CD4-positive, alpha-beta T cell treated with Interferon gamma for 1 hour (primary cell): ENCODE results near the gene ZCCHC8.
"Not testable (repeated sequence)": the region's sequence is repeated elsewhere in the genome, so short reads cannot be mapped to it uniquely, and the experiment has no call there.

Experiments
- DNase-seq: peaks from one replicate; pipeline ENCODE4 v3.0.0-alpha.2; 2020

ZCCHC8 gene

DNA sequence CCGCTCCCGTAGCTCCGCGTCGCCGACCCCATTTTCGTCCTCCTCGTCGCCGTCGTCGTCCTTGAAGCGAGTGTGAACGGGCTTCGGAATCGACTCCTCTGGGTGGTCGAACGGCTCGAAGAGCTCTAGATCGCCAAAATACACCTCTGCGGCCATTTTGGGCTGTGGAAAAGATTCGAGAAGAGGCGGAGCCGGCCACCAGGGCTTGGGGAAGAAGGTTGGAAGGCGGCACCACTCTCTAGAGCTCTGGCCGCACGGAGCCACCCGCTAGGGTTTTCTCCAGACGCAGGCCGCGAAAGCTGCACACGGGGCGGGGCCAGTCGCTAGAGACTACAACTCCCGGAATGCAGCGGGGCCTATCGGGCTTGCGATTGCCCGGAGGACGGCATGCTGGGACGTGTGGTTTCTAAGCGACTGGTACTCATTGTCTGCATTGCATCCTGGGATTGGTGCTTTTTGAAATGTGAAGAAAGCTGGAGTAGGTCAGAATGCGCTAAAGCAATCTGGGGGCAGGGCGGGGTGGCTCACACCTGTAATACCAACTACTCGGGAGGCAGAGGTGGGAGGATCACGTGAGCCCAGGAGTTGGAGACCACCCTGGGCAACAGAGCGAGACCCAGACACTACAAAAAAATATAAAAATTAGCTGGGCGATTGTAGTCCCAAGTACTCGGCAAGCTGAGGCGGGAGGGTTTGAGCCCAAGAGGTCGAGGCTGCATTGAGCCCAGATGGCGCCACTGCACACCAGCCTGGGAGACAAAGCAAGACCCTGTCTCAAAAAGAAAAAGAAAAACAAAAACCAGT lies at the start of gene ZCCHC8:
Gene ZCCHC8 (minus strand): TSS at position 248 of the 804 bp plus-strand sequence. CDS start 92 bp downstream, at position 156.
- peak; percentile 96 for DNase-seq

DNA sequence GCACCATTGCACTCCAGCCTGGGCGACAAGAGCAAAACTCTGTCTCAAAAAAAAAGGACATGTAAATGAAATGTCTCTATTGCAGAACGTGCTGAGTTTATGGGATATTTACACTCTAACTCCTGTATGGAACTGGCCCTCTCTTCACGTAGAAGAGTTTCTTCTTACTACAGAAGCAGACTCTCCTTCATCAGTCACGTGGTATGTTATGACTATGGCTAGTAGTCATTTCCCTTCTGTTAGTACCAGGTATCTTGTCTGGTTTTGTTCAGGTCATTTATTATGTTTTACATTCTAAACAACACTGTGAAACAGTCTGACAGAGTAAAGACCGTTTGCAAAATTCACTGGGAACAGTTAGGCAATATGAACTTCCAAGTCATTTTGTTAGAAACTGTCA lies 46.6 kb upstream of the ZCCHC8 start:
- no peak for DNase-seq

DNA sequence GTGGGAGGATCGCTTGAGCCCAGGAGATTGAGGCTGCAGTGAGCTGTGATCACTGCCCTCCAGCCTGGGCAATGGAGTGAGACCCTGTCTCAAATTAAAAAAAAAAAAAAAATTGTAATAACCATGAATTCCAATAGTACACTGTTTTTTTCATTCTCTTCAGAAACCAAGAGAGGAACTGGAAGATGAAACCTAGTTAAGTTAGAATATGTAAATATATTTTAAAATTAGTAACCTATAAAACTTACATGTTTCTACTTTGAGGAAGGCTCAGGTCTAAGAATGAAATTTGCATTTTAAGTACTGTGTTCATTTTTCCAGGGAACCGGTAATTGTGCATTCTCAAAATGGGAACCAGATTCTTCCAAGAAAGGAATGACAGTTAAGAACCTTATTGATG lies 45.1 kb upstream of the ZCCHC8 start:
- no peak for DNase-seq

DNA sequence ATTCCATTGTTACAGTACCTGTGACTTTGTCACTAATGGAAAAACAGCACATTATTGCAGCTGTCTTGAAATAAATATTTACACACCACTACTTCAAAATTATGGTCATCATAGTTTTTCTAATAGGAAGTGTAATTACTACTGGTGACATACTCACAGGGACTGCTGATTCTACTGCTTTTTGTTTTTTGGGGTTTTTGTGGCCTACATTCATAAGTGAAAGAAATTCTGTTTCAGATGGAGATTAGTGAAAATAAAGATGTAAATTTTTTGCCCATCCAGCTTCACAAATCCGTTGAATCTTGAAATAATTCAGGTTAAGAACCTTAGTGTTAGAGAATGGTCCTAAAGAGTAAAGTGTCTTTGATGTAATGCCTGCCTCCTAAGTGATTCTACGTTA lies 43.8 kb upstream of the ZCCHC8 start:
- no peak for DNase-seq

DNA sequence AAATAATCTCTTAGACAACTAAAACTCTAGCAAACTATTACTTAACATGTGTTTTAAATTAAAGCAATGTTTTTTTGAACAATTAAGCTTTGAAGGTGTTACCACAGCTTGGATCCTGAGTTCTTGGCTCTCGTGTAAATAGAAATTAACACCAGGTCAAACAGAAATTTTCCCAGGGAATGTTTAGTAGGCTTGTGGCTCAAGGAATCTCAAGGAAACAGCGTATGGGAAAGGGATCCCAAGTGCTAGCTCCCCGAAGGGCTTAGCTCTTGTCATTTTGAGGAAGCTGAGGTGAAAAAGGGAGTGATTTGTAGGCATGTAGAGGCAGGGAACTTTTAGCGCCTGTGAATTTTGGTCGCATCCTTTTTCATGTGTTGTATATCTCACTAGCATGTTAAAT lies 37.8 kb upstream of the ZCCHC8 start:
- DNase-seq = no peak

DNA sequence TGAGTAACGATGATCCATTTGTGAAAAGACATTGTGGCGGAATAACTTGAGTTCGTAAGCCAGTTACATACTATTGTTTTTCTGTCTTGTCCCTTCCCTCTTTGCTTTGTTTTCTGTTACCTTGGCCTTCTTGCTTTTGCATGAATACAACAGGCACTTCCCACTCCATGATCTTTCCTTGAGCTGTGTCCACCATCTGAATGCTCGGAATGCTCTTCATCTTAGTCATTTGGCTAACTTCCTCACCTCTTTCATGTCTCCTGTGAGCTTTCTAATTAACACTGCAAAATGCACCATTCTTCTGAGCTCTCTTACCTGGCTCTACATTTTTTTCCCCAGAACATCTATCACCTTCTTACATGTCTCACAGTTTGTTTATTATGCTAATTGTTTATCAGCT lies 36.3 kb upstream of the ZCCHC8 start:
- DNase-seq = no peak

DNA sequence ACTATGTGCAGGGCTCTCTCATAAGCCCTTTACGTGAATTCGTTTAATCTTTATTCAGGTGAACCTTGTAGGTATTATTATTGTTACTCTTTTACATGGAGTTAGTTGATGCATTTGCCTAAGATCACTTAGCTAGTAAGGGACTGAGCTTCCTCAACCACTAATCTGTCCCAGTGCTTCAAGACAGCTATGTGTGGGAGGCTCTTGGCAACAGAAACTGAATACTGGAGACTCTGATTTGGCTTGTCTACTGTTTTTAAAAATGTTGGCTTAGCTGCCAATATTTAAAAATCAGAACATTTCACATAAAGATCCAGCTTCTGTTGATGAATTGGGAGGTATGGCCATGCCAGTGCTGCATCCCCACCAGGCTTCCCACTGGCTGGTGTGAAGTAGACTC lies 33.1 kb upstream of the ZCCHC8 start:
- no peak for DNase-seq

DNA sequence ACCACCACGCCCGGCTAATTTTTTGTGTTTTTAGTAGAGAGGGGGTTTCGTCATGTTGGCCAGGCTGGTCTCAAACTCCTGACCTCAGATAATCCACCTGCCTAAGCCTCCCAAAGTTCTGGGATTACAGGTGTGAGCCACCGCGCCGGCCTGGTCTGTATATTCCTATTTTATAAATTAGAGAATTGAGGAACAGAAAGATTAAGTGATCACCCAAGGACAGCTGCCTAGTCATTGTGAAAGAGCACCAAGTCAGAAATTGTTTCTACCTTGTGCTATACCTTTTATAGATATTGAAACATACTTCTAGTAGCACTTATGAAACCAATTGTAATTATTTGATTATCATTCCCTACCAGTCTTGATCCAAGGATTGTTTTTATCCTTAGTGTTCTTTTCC lies 28.3 kb upstream of the ZCCHC8 start:
- DNase-seq = no peak

DNA sequence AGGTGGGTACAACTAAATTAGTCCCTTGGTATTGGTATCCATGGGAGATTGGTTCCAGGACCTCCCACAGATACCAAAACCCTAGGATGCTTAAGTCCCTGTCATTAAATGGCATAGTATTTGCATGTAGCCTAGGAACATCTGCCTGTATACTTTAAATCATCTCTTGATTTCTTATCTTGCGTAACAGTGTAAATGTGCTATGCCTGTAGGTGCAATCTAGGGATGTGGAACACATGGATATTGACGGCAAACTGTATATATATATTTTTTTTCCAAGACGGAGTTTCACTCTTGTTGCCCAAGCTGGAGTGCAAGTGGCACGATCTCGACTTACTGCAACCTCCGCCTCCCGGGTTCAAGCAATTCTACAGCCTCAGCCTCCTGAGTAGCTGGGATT lies 27.9 kb upstream of the ZCCHC8 start:
- no peak for DNase-seq

DNA sequence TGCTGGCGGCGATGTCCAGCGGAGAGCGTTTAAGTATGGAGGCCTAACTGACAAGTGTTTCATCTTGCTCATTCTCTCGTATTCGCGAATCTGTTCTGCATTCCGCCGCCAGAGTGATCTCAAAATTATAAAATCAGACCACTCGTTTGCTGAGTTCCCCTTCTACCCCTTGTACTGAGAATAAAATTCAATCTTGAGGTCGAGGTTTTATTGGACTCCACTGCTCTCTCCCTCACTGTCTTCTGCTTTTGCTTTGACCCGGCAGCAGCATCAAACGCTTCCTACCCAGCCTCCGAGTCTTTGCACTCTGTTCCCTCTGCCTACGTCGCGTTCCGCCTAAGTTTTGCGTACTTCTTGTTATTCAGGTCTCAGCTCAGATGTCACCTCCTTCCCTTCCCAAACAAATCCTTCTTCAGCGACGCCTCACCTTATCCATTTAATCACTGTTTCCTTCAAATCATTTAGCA lies 26.8 kb upstream of the ZCCHC8 start:
- peak; percentile 22 for DNase-seq

DNA sequence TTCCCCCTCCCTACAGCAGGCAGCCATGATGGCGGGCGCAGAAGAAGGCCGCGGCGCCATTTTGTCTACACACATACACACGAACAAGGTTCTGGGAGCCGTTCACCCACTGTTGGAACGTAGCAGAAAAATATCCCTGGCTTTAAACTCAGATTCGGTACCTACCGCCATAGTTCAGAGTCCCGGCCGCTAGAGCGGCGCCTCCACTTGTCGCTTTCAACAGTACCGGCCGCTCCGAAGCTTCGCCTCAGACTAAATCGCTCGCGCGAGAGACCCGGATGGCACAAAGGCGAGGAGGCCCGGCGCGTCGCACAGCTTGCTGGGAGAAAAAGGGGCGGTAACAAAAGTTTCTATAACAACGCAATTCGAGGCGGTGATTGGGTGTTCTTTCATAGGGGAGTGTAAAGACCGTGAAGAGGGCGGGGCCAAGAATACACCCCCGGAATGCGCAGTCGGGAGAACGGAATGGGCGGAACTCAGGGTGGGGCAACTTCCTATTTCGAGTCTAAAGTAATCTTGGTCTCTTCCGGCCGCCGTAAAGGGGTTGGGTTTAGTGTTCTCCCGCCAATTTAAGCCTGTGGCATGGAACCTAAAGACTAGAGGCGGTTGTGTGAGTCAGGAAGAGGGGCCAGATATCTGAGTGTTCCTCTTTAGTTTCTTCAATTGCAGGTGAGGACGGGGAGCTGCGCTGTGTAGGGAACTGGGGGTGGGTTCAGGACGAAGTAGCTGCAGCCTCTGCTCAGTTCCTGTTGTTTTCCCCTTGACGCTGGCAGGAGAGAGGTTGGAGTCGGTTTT lies 26.1 kb upstream of the ZCCHC8 start, which contains the start of the genes KNTC1 and RSRC2:
Gene KNTC1 (plus strand): TSS at position 567 of the 795 bp plus-strand sequence. CDS start 2,815 bp downstream, outside the sequence.
Gene RSRC2 (minus strand): TSS at position 254 of the 795 bp plus-strand sequence. CDS start 83 bp downstream, at position 171.
- peak; percentile 99 for DNase-seq

DNA sequence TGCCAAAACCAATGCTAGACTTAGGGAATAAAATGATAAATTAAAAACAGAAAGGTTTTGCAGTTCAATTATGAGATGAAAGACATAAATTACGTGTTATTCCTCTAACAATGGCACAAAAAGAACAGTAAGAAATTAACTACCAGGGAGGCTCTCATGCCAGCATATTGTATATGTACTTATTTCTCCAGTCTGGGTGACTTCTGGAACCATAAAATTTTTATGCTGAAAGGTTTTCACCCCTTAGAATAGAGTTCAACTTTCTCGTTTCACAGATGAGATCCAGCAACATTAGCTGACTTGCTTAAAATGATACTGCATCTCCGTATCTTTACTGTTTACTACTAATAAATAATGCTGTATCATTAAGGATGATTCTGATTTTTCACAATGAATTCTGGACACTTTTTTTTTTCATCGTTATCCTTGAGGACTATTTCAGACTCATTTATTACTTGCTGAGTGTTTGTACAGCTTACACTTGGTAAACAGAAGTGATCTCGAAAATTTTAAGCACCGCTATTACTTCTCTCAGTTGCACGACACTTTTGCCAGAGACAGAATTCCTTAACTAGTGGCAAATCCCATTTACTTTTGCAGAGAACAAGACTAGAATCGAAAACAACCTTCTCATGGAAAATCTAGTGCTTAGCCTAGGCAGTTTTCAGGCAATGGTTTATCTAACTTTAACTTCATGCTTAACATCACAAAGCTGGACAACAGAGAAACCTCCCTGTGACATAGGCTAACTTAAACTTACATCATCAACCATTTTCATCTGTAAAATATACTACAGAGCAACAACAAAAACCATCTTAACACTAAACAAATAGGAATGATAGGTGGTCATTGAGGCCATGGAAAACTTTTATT lies 23.4 kb upstream of the ZCCHC8 start:
- DNase-seq = no peak

DNA sequence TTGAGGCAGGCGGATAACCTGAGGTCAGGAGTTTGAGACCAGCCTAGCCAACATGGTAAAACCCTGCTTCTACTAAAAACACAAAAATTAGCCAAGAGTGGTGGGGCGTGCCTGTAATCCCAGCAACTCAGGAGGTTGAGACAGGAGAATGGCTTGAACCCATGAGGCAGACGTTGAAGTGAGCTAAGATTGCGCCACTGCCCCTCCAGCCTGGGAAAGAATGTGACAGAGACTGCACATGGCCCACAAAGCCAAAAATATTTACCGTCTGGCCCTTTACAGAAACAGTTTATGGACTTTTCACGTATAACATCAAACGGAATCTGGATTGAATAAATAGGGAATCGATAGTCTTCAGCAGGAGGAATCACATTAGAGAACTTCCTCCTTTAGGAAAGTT lies 22.5 kb upstream of the ZCCHC8 start:
- DNase-seq = no peak

DNA sequence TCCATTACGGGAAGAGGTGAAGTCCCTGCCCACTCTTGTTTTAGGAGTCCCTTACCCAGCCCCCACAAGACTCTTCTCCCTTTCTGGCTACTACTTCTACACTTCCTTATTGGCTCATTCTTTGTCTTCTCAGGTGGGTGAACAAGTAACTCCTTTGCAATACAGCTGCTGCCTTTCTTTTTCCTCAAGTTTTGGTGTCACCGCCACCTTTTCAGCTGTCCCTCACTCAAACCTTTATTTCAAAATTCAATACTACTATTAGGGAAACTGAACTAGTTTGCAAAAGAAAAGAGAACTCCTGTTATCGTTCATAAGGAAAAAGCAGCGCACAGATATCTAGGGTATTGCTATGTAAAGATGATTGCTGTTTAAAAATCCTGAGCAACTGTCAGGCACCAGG lies 19.9 kb upstream of the ZCCHC8 start:
- no peak for DNase-seq

DNA sequence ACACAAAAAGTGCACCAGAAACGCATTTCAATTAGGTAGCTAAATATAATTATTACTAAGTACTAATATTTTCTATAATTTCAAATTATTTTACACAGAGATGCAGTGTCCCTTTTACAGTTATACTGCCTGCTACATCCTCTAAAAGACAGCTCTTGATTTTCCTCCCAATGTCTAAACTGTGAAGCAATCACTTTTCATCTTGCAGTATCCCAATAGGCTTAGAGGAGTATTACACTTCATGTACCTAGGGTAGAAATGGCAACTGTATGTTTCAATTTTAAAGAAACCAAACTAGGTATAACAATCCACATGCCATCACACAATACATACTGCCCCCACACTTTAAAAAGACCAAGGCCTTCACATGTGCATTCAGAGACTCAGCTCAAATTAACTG lies 18.7 kb upstream of the ZCCHC8 start:
- no peak for DNase-seq

DNA sequence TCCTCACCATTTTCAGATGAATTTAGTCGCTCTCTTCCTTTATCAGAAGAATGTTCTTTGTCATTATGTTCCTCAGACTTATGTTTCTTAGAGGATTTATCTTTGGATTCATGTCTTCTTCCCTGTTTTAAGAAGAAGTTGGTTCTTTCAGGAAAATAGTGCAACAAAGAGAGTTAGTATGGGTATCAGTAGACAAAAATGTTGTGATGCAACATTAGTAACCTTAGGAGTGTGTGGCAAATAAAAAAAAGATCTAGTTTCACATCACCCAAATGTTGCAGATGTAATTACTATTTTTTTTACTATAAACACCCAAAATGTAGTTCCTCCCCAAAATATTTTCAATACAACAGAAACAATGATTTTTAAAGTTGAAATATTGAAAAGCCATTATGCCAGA lies 18.2 kb upstream of the ZCCHC8 start:
- no peak for DNase-seq

DNA sequence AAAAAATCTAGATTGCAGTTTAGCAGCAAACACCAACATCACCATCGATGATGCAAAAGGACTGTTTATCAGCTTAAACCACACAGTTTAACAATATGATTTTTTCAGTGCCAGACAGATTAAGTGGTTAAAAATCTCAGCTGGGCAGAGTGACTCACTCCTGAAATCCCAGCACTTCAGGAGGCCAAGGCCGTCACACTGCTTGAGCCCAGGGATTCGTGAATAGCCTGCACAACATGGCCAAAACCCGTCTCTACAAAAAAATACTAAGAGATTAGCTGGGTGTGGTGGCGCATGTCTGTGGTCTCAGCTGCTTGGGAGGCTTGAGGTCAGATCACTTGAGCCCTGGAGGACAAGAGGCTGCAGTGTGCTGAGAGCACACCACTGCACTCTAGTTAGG lies 17.1 kb upstream of the ZCCHC8 start:
- DNase-seq = no peak

DNA sequence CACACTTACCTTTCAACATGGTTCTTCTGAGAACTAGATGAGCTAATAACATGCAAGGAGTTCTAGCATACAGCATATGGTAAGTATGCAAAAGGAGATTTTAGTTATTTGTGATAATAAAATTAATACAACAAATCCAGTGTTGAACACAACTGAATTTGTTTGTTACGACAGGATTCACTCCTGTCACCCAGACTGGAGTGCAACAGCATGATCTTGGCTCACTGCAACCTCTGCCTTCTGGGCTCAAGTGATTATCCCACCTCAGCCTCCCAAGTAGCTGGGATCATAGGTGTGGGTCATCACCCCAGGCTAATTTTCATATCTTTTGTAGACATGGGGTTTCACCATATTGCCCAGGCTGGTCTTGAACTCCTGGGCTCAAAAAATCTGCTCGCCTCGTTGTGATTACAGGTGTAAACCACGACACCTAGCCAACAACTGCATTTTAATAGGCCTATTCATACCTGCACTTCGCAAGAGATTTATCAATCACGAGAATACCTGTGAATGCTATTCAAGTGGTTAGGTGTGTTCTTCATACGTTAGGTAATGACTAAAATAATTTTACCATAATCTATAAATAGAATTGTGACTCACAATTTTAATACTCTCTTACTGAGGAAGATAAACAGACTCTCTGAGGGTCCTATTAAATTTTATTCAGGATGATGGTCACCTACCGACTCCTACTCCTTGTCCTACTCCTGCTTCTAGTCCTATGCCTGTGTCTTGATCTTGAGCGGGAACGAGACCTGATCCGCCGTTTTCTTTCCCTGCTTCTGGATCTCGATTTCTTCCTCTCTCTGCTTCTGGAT lies 16.0 kb upstream of the ZCCHC8 start:
- DNase-seq = no peak

DNA sequence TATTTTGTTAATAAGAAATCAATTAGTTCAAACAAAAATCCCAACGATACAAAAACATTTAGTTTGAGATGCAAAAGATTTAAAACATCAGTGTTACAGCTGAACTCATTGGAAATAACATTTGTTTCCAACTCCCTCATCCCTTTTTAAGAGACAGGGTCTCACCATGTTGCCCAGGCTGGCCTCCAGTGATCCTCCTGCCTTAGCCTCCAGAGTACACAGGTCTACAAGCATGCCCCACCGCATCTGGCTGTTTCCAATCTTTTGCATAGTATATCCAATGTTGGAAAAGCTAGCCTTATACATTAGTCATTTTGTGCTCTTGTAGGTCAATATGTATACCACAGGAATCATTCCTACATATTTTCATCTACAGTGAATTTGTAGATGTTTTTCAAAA lies 14.5 kb upstream of the ZCCHC8 start:
- no peak for DNase-seq

DNA sequence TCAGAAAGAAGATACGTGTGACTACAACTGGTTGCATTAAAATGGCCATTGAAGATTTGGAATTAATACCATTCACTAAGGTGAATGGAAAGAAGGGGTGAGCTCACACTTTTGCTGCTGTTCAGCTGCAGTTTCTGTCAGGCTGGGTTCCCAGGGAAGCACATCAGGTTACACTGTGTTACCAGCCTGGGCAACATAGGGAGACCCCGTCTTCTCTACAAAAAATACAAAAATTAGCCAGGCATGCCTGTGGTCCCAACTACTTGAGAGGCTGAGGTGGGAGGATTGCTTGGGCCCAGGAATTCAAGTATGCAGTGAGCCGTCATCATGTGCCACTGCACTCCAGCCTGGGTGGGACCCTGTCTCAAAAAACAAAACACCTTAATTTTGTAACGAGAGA lies 12.9 kb upstream of the ZCCHC8 start:
- no peak for DNase-seq

DNA sequence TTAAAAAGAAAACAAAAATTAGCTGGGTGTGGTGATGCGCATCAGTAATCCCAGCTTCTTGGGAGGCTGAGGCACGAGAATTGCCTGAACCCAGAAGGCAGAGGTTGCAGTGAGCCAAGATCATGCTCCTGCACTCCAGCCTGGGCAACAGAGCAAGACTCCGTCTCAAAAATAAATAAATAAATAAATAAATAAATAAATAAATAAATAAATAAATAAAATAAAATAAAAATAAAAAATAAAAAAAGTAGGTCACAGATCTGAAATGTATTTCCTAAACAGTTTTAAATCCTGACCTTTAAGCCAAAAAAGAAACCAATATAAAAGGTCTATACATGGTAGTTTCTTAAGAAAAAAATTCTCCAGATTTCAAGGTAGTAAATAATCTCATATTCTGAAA lies 12.3 kb upstream of the ZCCHC8 start:
- not testable (repeated sequence) for DNase-seq

DNA sequence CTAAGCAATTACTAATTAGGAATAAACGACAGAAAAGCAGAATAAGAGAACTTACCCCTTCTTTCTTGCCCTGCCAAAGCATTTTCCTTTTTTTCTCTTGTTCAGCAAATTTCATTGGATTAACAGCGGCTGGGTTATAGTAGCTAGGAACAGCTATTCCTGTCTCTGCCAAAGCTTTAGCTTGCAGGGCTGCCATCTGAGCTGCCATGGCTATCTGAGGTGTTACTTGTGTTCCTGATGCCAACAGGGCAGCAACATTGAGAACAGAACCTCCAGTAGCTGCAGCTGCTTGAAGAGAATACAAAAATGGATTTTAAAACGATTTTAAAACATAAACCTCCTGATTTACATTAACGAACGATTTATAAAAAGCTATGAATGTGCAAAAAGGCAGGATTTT lies 7.4 kb upstream of the ZCCHC8 start:
- DNase-seq = no peak
